ENCODE measurements around the gene ASB18.

Gene ASB18

GRCh38 chr2:236180076-236180816 is 84.0 kb downstream of the ASB18 start:
- peak; percentile 45; the same call in 1 of the 2 replicates for TF ChIP-seq PRDM6 (tag by site-specific recombination; IDR thresholded peaks at IDR 0.05)
- 0 out of 2 replicates have a peak, but pooled peaks have one; percentile 19 for TF ChIP-seq ZNF843 (tag by site-specific recombination; IDR thresholded peaks at IDR 0.05)
- TF ChIP-seq BCL11B (tag by site-specific recombination; IDR thresholded peaks at IDR 0.05; ENCODE audit: low read depth) = peak; percentile 65
- TF ChIP-seq HIC1 (tag by site-specific recombination; IDR thresholded peaks at IDR 0.05) = peak; percentile 37; the same call in 1 of the 2 replicates
- TF ChIP-seq ZNF645 (tag by site-specific recombination; IDR thresholded peaks at IDR 0.05) = no peak
- ChIA-PET CTCF (interaction anchor here (0.6 to 8.2 kb wide), 32 partner anchors 9 to 1205 kb away, joined by 3 to 146 read pairs (median 4); no protein-coding TSS in a partner anchor), POLR2A (interaction anchor here (1.0 to 1.1 kb wide), 2 partner anchors 12 to 400 kb away, joined by 3 to 5 read pairs; partner anchors contain the start of gene GBX2)
- Histone ChIP-seq H3K4me3 (ENCODE audit: low read depth, low read length) (no peak overlapping the region), H3K4me1 (ENCODE audit: control insufficient read depth, insufficient read depth, low read length) (peaks cover 6% of the 10 kb centered on the region; the same call in 1 of the 2 replicates), H3K27ac (ENCODE audit: extremely low read depth, low read depth, low read length) (no peak overlapping the region), H3K9me3 (ENCODE audit: control insufficient read depth, insufficient read depth, low read depth, low read length) (no peaks in the 10 kb centered on the region), H3K36me3 (ENCODE audit: control insufficient read depth in 2 of 2, insufficient read depth in 1 of 2, low read length in 2 of 2) (no peaks in the 10 kb centered on the region)

- TF ChIP-seq ZNF791 (tag by site-specific recombination; IDR thresholded peaks at IDR 0.05) (no peak), GLIS2 (tag by site-specific recombination; IDR thresholded peaks at IDR 0.05) (no peak), PRDM10 (tag by site-specific recombination; IDR thresholded peaks at IDR 0.05) (no peak), ZNF211 (tag by site-specific recombination; IDR thresholded peaks at IDR 0.05; ENCODE audit: low read depth) (no peak), HIC1 (tag by site-specific recombination; IDR thresholded peaks at IDR 0.05) (no peak), BCL11A (tag by site-specific recombination; IDR thresholded peaks at IDR 0.05; ENCODE audit: low read depth) (no peak), ZNF2 (tag by site-specific recombination; IDR thresholded peaks at IDR 0.05) (no peak), ZNF654 (tag by site-specific recombination; IDR thresholded peaks at IDR 0.05; ENCODE audit: low read depth) (no peak), ZNF837 (tag by site-specific recombination; IDR thresholded peaks at IDR 0.05) (no peak)
- TF ChIP-seq, protein P1, sequence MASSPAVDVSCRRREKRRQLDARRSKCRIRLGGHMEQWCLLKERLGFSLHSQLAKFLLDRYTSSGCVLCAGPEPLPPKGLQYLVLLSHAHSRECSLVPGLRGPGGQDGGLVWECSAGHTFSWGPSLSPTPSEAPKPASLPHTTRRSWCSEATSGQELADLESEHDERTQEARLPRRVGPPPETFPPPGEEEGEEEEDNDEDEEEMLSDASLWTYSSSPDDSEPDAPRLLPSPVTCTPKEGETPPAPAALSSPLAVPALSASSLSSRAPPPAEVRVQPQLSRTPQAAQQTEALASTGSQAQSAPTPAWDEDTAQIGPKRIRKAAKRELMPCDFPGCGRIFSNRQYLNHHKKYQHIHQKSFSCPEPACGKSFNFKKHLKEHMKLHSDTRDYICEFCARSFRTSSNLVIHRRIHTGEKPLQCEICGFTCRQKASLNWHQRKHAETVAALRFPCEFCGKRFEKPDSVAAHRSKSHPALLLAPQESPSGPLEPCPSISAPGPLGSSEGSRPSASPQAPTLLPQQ (tag by site-specific recombination; IDR thresholded peaks at IDR 0.05) = no peak
- no peaks in the 10 kb centered on the region for H3K36me3 ChIP-seq (ENCODE audit: control insufficient read depth in 2 of 2, insufficient read depth in 1 of 2, low read length in 2 of 2)
- H3K9me3 ChIP-seq (ENCODE audit: control insufficient read depth, insufficient read depth, low read depth, low read length) = no peaks in the 10 kb centered on the region
- POLR2A ChIA-PET = interaction anchor here (0.5 to 1.1 kb wide), 2 partner anchors 11 to 1289 kb away, joined by 3 to 5 read pairs; partner anchors contain the start of gene GBX2
- peaks cover 6% of the 10 kb centered on the region for H3K4me1 ChIP-seq (ENCODE audit: control insufficient read depth, insufficient read depth, low read length)
- H3K4me3 ChIP-seq (ENCODE audit: low read depth, low read length) = peak overlapping the region; percentile 31
- CTCF ChIA-PET = interaction anchor here (0.6 to 8.2 kb wide), 15 partner anchors 8 to 1205 kb away, joined by 3 to 146 read pairs (median 5); no protein-coding TSS in a partner anchor
- no peak overlapping the region for H3K27ac ChIP-seq (ENCODE audit: extremely low read depth, low read depth, low read length)
These were observed 84.8 kb downstream of the ASB18 start for GRCh38 chr2:236179236-236180075.
